GM21529 (cell line): Measurements from ENCODE around the gene KLF6.

Experiments used
- ATAC-seq: cut with Tn5 transposase; IDR thresholded peaks from one replicate; pipeline ENCODE4 v1.9.1; 2021; ENCODE audit not compliant: unreplicated experiment

Gene KLF6

GRCh38 chr10:3790272-3790671 lies 5.3 kb upstream of the KLF6 start:
- ATAC-seq = no peak

- no peak for ATAC-seq
These were observed 4.6 kb upstream of the KLF6 start for GRCh38 chr10:3789621-3790020.

GRCh38 chr10:3787816-3788215 lies 2.8 kb upstream of the KLF6 start:
- ATAC-seq = no peak

- no peak for ATAC-seq
These were observed 2.0 kb upstream of the KLF6 start for GRCh38 chr10:3787016-3787400.

- no peak for ATAC-seq
These were observed 1.4 kb upstream of the KLF6 start for GRCh38 chr10:3786295-3787015.

GRCh38 chr10:3785851-3786271 lies 852 bp upstream of the KLF6 start:
- ATAC-seq = peak; percentile 5

- ATAC-seq = peak; percentile 74
These were observed 342 bp upstream of the KLF6 start for GRCh38 chr10:3785251-3785850.

GRCh38 chr10:3783682-3784432 lies 1.2 kb downstream of the KLF6 start:
- ATAC-seq = no peak

GRCh38 chr10:3783316-3783681 lies 1.7 kb downstream of the KLF6 start:
- peak; percentile 29 for ATAC-seq

- no peak for ATAC-seq
These were observed 2.3 kb downstream of the KLF6 start for GRCh38 chr10:3782451-3783315.

- ATAC-seq = no peak
These were observed 2.9 kb downstream of the KLF6 start for GRCh38 chr10:3782146-3782450.

GRCh38 chr10:3781468-3782145 lies 3.4 kb downstream of the KLF6 start:
- no peak for ATAC-seq

- no peak for ATAC-seq
These were observed 4.1 kb downstream of the KLF6 start for GRCh38 chr10:3780771-3781467.

GRCh38 chr10:3780021-3780770 lies 4.8 kb downstream of the KLF6 start:
- no peak for ATAC-seq

GRCh38 chr10:3779158-3779741 lies 5.8 kb downstream of the KLF6 start:
- ATAC-seq = no peak

GRCh38 chr10:3778692-3779157 lies 6.3 kb downstream of the KLF6 start:
- no peak for ATAC-seq

GRCh38 chr10:3777981-3778691 lies 6.9 kb downstream of the KLF6 start:
- no peak for ATAC-seq

- no peak for ATAC-seq
These were observed 8.0 kb downstream of the KLF6 start for GRCh38 chr10:3776796-3777571.
